ENCODE data around the gene ECPAS.

- TF ChIP-seq CSRNP3 (CRISPR knock-in tag; IDR thresholded peaks at IDR 0.05) = no peak
- TF ChIP-seq ZNF8 (CRISPR knock-in tag; IDR thresholded peaks at IDR 0.05) = no peak
- TF ChIP-seq PATZ1 (CRISPR knock-in tag; IDR thresholded peaks at IDR 0.05; ENCODE audit: borderline replicate concordance) = no peak
- TF ChIP-seq ISL1 (CRISPR knock-in tag; IDR thresholded peaks at IDR 0.05) = no peak
- no peak for TF ChIP-seq TCF4 (CRISPR knock-in tag; IDR thresholded peaks at IDR 0.05; ENCODE audit: borderline replicate concordance)
- no peak for TF ChIP-seq ZFP30 (CRISPR knock-in tag; IDR thresholded peaks at IDR 0.05)
Measured at GRCh38 chr9:111481885-111482636, 2.1 kb downstream of the ECPAS start.
